GM12864 (cell line): ENCODE results near the gene TBC1D22A.

Experiments
- DNase-seq: peaks from one replicate; pipeline ENCODE4 v3.0.0-alpha.2; 2011; ENCODE audit warnings: low read depth
- H3K4me3 ChIP-seq: 2 replicates; pipeline ENCODE4 v1.5.1; 2011; ENCODE audit warnings: mild to moderate bottlenecking, low read depth, low read length, control low read depth
- CTCF ChIP-seq: IDR thresholded peaks from 2 replicates; pipeline ENCODE4 v1.5.1; 2011; ENCODE audit warnings: low read depth, mild to moderate bottlenecking, moderate library complexity, low read length, control low read depth, inconsistent platforms; ENCODE audit errors: missing control alignments

TBC1D22A gene

GRCh38 chr22:46799626-46800025 is 37.2 kb downstream of the TBC1D22A start:
- no peak overlapping the region for H3K4me3 ChIP-seq
- no peak for DNase-seq
- TF ChIP-seq CTCF, result no peak

GRCh38 chr22:46800102-46800857 is 37.8 kb downstream of the TBC1D22A start:
- no peak for TF ChIP-seq CTCF
- no peak for DNase-seq
- H3K4me3 ChIP-seq, result no peak overlapping the region

GRCh38 chr22:46801331-46801811 is 38.9 kb downstream of the TBC1D22A start:
- no peak overlapping the region for H3K4me3 ChIP-seq
- no peak for TF ChIP-seq CTCF
- DNase-seq, result no peak

- DNase-seq, result no peak
- H3K4me3 ChIP-seq, result no peak overlapping the region
- no peak for TF ChIP-seq CTCF
Measured at GRCh38 chr22:46801826-46802607, 39.6 kb downstream of the TBC1D22A start.

- no peak for DNase-seq
- H3K4me3 ChIP-seq, result no peak overlapping the region
- no peak for TF ChIP-seq CTCF
Measured at GRCh38 chr22:46802608-46803027, 40.2 kb downstream of the TBC1D22A start.

- peak; percentile 29 for DNase-seq
- TF ChIP-seq CTCF, result peak; percentile 99
- no peak overlapping the region for H3K4me3 ChIP-seq
Measured at GRCh38 chr22:46803031-46803880, 40.8 kb downstream of the TBC1D22A start.
